ENCODE data around the gene PRKAG3. TPM values are rescaled to one million over a fixed set of nuclear protein-coding genes. Genes with fewer than 3 reads are reported as not detected.

Gene PRKAG3
- total RNA-seq, 1 experiment from 2014 or later = not detected

DNA sequence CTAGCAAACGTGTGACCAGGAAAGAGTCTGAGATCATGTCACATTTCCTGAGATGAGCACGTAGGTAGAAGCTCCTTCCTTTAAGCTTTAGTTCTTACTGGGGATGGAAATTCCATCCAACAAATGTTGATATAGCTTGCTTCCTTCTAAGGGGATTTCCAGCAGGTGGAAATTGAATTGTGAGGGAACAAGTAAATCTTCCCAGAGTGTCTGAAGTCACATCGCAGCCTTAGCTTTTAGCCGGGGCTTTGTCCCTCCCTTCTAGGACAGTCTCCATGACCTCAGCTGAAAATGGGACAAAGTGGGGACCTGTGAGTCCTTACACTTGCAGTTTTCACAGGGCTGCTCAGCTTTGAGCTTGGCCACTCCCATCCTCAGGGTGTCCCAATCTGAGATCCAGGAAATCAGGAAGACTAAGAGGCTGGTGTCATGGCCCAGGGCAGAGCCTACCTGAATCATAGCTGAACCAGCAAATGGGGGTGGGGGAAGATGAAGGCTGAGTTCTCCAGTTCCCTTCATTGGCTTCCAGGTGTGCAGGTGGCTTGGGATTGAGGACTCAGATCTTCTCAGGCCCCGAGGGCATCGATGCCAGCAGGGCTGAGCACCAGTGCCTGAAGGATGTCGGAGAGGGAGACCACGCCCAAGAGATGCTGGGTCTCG is 8.3 kb downstream of the PRKAG3 start:
- no TSS peak for BruUV-seq (replicated peaks)
- ChIA-PET POLR2A (ENCODE audit: unreplicated experiment) (no interaction called here), CTCF (interaction anchor here (0.7 kb wide), 1 partner anchor 24 kb away, joined by 3 read pairs; no protein-coding TSS in a partner anchor)
- Histone ChIP-seq H3K36me3 (ENCODE audit: low read depth) (no peaks in the 10 kb centered on the region), H3K4me1 (replicated peaks; ENCODE audit: insufficient read depth) (no peaks in the 10 kb centered on the region), H3K4me3 (no peak overlapping the region), H2AFZ (no peak overlapping the region), H3K4me2 (no peak overlapping the region), H3K9me2 (ENCODE audit: insufficient read depth) (no peaks in the 10 kb centered on the region), H3K9me3 (ENCODE audit: insufficient read depth, low read depth) (no peaks in the 10 kb centered on the region), H3K27me3 (ENCODE audit: insufficient read depth, low read depth) (no peaks in the 10 kb centered on the region; the same call in 1 of the 2 replicates), H3K27ac (no peak overlapping the region), H4K20me1 (ENCODE audit: insufficient read depth) (no peaks in the 10 kb centered on the region), H3K79me2 (ENCODE audit: low read depth) (no peaks in the 10 kb centered on the region), H3F3A (ENCODE audit: insufficient read depth, low read depth) (0 out of 2 replicates have a peak, but pooled peaks cover 2% of the 10 kb centered on the region)
- intact Hi-C loops (cut with micrococcal nuclease; ENCODE audit: unreplicated experiment) = no loop called here
- TF ChIP-seq EZH2 (IDR thresholded peaks at IDR 0.05; ENCODE audit: low read depth) = no peak
- TF ChIP-seq, protein P1, sequence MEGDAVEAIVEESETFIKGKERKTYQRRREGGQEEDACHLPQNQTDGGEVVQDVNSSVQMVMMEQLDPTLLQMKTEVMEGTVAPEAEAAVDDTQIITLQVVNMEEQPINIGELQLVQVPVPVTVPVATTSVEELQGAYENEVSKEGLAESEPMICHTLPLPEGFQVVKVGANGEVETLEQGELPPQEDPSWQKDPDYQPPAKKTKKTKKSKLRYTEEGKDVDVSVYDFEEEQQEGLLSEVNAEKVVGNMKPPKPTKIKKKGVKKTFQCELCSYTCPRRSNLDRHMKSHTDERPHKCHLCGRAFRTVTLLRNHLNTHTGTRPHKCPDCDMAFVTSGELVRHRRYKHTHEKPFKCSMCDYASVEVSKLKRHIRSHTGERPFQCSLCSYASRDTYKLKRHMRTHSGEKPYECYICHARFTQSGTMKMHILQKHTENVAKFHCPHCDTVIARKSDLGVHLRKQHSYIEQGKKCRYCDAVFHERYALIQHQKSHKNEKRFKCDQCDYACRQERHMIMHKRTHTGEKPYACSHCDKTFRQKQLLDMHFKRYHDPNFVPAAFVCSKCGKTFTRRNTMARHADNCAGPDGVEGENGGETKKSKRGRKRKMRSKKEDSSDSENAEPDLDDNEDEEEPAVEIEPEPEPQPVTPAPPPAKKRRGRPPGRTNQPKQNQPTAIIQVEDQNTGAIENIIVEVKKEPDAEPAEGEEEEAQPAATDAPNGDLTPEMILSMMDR (conservative IDR thresholded peaks at IDR 0.05) = no peak
- DNase-seq = no peak

DNA sequence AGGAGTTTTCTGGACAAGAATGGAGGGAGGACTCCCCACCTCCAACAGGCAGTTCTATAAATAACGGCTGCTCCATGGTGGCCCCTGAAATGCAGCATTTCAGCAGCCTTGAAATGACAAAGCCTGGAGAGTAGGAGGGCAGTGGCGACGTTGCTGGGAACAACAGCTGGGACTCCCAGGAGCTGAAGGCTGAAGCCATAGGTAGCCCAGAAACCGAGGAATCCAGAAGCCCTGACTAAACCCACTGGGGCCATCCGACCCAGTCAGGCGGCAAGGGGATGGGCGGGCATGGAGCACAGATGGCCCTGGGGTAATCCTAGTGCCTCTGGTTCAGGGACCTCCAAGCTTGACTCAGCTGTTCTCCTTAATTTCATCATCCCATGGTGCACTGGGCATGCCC is 9.0 kb downstream of the PRKAG3 start:
- Histone ChIP-seq H3K9me3 (ENCODE audit: insufficient read depth, low read depth) (no peaks in the 10 kb centered on the region), H3K27me3 (ENCODE audit: insufficient read depth, low read depth) (no peaks in the 10 kb centered on the region; the same call in 1 of the 2 replicates), H3K79me2 (ENCODE audit: low read depth) (no peaks in the 10 kb centered on the region), H3K4me3 (no peak overlapping the region), H2AFZ (no peak overlapping the region), H3F3A (ENCODE audit: insufficient read depth, low read depth) (0 out of 2 replicates have a peak, but pooled peaks cover 2% of the 10 kb centered on the region), H3K4me2 (no peak overlapping the region), H3K36me3 (ENCODE audit: low read depth) (no peaks in the 10 kb centered on the region), H3K27ac (no peak overlapping the region), H3K4me1 (replicated peaks; ENCODE audit: insufficient read depth) (no peaks in the 10 kb centered on the region), H3K9me2 (ENCODE audit: insufficient read depth) (no peaks in the 10 kb centered on the region), H4K20me1 (ENCODE audit: insufficient read depth) (no peaks in the 10 kb centered on the region)
- intact Hi-C loops (cut with micrococcal nuclease; ENCODE audit: unreplicated experiment) = no loop called here
- TF ChIP-seq, protein P1 (conservative IDR thresholded peaks at IDR 0.05) = no peak
- TF ChIP-seq EZH2 (IDR thresholded peaks at IDR 0.05; ENCODE audit: low read depth) = no peak
- ChIA-PET POLR2A (ENCODE audit: unreplicated experiment) (no interaction called here), CTCF (no interaction called here)
- BruUV-seq (replicated peaks) = no TSS peak
- no peak for DNase-seq

DNA sequence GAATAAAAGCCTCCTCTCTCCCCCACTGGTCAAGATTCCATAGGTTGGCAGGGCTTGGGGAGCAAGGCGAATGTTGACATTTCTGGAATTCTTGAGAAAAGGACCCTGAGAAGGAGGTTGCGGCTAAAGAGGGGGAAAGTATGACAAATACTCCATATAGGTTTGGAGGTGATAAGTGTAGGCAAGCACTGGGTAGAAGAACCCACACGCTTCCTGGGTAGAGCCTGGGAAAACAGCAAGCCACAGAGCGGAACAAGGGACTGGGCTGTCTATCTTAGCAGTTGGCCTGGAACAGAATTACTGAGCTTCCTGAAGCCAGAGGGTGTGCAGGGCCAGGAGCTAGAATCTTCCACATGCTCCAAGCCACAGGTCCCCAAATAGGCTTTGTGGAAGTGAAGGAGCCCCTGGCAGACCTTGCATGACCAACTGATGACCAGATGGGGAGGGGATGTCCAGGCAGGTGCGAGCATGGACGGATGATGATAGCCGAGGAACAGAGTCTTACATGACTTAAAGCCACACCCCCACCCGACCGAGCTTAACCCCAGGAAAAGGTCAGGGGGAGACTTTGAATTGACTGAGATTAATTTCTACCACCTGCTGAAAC is 9.9 kb downstream of the PRKAG3 start:
- ChIA-PET POLR2A (ENCODE audit: unreplicated experiment) (no interaction called here), CTCF (no interaction called here)
- no peak for DNase-seq
- H3K36me3 ChIP-seq (ENCODE audit: low read depth) = no peaks in the 10 kb centered on the region
- 0 out of 2 replicates have a peak, but pooled peaks cover 2% of the 10 kb centered on the region for H3F3A ChIP-seq (ENCODE audit: insufficient read depth, low read depth)
- no peaks in the 10 kb centered on the region for H4K20me1 ChIP-seq (ENCODE audit: insufficient read depth)
- no peak overlapping the region for H2AFZ ChIP-seq
- peaks cover 2% of the 10 kb centered on the region; the same call in 1 of the 2 replicates for H3K4me1 ChIP-seq (replicated peaks; ENCODE audit: insufficient read depth)
- no TSS peak for BruUV-seq (replicated peaks)
- intact Hi-C loops (cut with micrococcal nuclease; ENCODE audit: unreplicated experiment) = no loop called here
- no peaks in the 10 kb centered on the region for H3K9me3 ChIP-seq (ENCODE audit: insufficient read depth, low read depth)
- H3K9me2 ChIP-seq (ENCODE audit: insufficient read depth) = no peaks in the 10 kb centered on the region
- no peak overlapping the region for H3K4me2 ChIP-seq
- no peaks in the 10 kb centered on the region for H3K27me3 ChIP-seq (ENCODE audit: insufficient read depth, low read depth)
- TF ChIP-seq, protein P1 (conservative IDR thresholded peaks at IDR 0.05) = no peak
- no peak for TF ChIP-seq EZH2 (IDR thresholded peaks at IDR 0.05; ENCODE audit: low read depth)
- no peaks in the 10 kb centered on the region for H3K79me2 ChIP-seq (ENCODE audit: low read depth)
- no peak overlapping the region for H3K4me3 ChIP-seq
- no peak overlapping the region for H3K27ac ChIP-seq
